Neural cell (in vitro differentiated cells): ENCODE results near the gene KCNJ16. TPM values are rescaled to one million over a fixed set of nuclear protein-coding genes. Genes with fewer than 3 reads are reported as not detected.

Source experiments
- H2AFZ ChIP-seq: fragments of 200-600, 300-800 bp; sonication (generic), shearing (Covaris generic); 2 replicates; pipeline ENCODE4 v1.6.0; 2014; ENCODE audit warnings: low read depth, mild to moderate bottlenecking, antibody characterized with exemption, low read length, moderate library complexity
- H3F3A ChIP-seq: fragments of 200-600 bp; shearing (Covaris generic); 2 replicates; pipeline ENCODE4 v1.6.1; 2016; ENCODE audit warnings: mild to moderate bottlenecking, moderate library complexity, mixed read lengths, antibody characterized with exemption, low read length; ENCODE audit not compliant: insufficient read depth, poor library complexity, severe bottlenecking
- H3K27ac ChIP-seq: fragments of 200-600, 300-800 bp; sonication (generic), shearing (Covaris generic); 2 replicates; pipeline ENCODE4 v1.5.1; 2014; ENCODE audit warnings: mild to moderate bottlenecking, low read length, moderate library complexity
- H3K27me3 ChIP-seq: fragments of 300-800, 200-600 bp; sonication (generic), shearing (Covaris generic); 2 replicates; pipeline ENCODE4 v1.6.0; 2014; ENCODE audit warnings: mild to moderate bottlenecking, low read depth, low read length, moderate library complexity; ENCODE audit not compliant: insufficient read depth
- H3K36me3 ChIP-seq: fragments of 300-800, 200-600 bp; sonication (generic), shearing (Covaris generic); 2 replicates; pipeline ENCODE4 v1.5.1; 2014; ENCODE audit warnings: mild to moderate bottlenecking, antibody characterized with exemption, low read length, moderate library complexity; ENCODE audit not compliant: insufficient read depth
- H3K4me2 ChIP-seq: fragments of 300-800, 200-600 bp; sonication (generic), shearing (Covaris generic); 2 replicates; pipeline ENCODE4 v1.6.0; 2014; ENCODE audit warnings: mild to moderate bottlenecking, low read length
- H3K4me3 ChIP-seq: fragments of 300-800, 200-600 bp; sonication (generic), shearing (Covaris generic); 2 replicates; pipeline ENCODE4 v1.5.1; 2014; ENCODE audit warnings: mild to moderate bottlenecking, low read length, moderate library complexity
- H3K79me2 ChIP-seq: fragments of 200-600 bp; shearing (Covaris generic); replicated peaks from 2 replicates; pipeline ENCODE4 v1.6.0; 2014; ENCODE audit warnings: mild to moderate bottlenecking, low read length, moderate library complexity; ENCODE audit not compliant: insufficient read depth
- H3K9ac ChIP-seq: fragments of 300-800, 200-600 bp; sonication (generic), shearing (Covaris generic); 2 replicates; pipeline ENCODE4 v1.6.1; 2016; ENCODE audit warnings: mild to moderate bottlenecking, low read length, mixed read lengths
- H3K9me2 ChIP-seq: fragments of 200-600 bp; shearing (Covaris generic); 2 replicates; pipeline ENCODE4 v1.6.1; 2016; ENCODE audit warnings: mild to moderate bottlenecking, low read length, mixed read lengths; ENCODE audit not compliant: insufficient read depth
- H3K9me3 ChIP-seq: fragments of 200-600, 300-800 bp; sonication (generic), shearing (Covaris generic); 2 replicates; pipeline ENCODE4 v1.6.1; 2016; ENCODE audit warnings: mild to moderate bottlenecking, mixed run types, low read length, moderate library complexity, mixed read lengths
- H4K20me1 ChIP-seq: fragments of 200-600 bp; shearing (Covaris generic); 2 replicates; pipeline ENCODE4 v1.6.1; 2016; ENCODE audit warnings: mild to moderate bottlenecking, mixed run types; ENCODE audit not compliant: insufficient read depth
- EP300 ChIP-seq: fragments of 450-650 bp; conservative IDR thresholded peaks from 2 replicates; pipeline ENCODE4 v1.6.1; 2014; ENCODE audit warnings: antibody characterized with exemption, mild to moderate bottlenecking, moderate library complexity; ENCODE audit not compliant: poor library complexity, severe bottlenecking
- EZH2 ChIP-seq: fragments of 200-600, 300-800 bp; shearing (Covaris generic), sonication (generic); IDR thresholded peaks from 2 replicates; pipeline ENCODE4 v1.6.1; 2014; ENCODE audit warnings: antibody characterized with exemption, low read length, borderline replicate concordance, mild to moderate bottlenecking; ENCODE audit not compliant: insufficient read depth, poor library complexity, severe bottlenecking
- MXI1 ChIP-seq: fragments of 450-650 bp; conservative IDR thresholded peaks from 2 replicates; pipeline ENCODE4 v1.6.1; 2014; ENCODE audit warnings: antibody characterized with exemption, mild to moderate bottlenecking; ENCODE audit not compliant: poor library complexity, severe bottlenecking
- POLR2AphosphoS5 ChIP-seq: IDR thresholded peaks from 2 replicates; pipeline ENCODE4 v1.6.1; 2012
- RAD21 ChIP-seq: fragments of 450-650 bp; conservative IDR thresholded peaks from 2 replicates; pipeline ENCODE4 v1.6.1; 2014; ENCODE audit warnings: antibody characterized with exemption, mild to moderate bottlenecking, moderate library complexity
- SMC3 ChIP-seq: fragments of 450-650 bp; conservative IDR thresholded peaks from 2 replicates; pipeline ENCODE4 v1.6.1; 2014; ENCODE audit warnings: antibody characterized with exemption, mild to moderate bottlenecking, moderate library complexity; ENCODE audit not compliant: poor library complexity
- TAF1 ChIP-seq: IDR thresholded peaks from 2 replicates; pipeline ENCODE4 v1.6.1; 2012; ENCODE audit warnings: low read depth
- polyA plus RNA-seq: library from polyadenylated mRNA; depleted of rRNA; stranded (reverse); fragments of >200 nt; gene quantifications from 2 replicates; pipeline ENCODE4 v1.2.3, GENCODE V29; 2014
- TF ChIP-seq, protein P1 (sequence below): fragments of 450-650 bp; IDR thresholded peaks from 2 replicates; pipeline ENCODE4 v1.5.1; 2014; ENCODE audit warnings: antibody characterized with exemption, mild to moderate bottlenecking, moderate library complexity; ENCODE audit not compliant: poor library complexity, severe bottlenecking
- TF ChIP-seq, protein P2 (sequence below): IDR thresholded peaks from 2 replicates; pipeline ENCODE4 v1.6.1; 2012; ENCODE audit warnings: borderline replicate concordance

The KCNJ16 gene
- polyA plus RNA-seq, 1 donor from 2014 or later = 1.7 TPM

DNA sequence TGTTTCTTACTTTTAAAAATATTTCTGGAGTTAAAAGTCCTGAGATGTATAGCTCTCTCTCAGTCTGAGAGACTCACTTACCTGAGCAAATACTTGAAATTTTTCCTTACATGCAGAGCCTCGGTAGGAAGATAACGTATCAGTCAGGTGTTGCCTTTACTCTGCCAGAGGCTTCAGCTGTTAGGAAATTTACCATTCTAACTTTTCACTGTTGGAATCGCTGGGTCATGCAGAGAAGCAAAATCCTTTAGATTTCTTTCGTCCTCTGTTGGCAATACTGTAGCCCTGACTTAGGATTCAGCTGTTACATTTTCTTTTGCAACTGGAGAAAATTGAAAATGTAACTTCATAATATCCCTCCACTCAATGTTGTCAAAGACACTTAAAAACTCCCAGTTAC, 20.0 kb upstream of the KCNJ16 start:
- H3K9ac ChIP-seq = no peak overlapping the region
- no peaks in the 10 kb centered on the region for H3K36me3 ChIP-seq
- no peak overlapping the region for H3K4me3 ChIP-seq
- H3K79me2 ChIP-seq = no peaks in the 10 kb centered on the region
- no peak overlapping the region for H3K4me2 ChIP-seq
- no peaks in the 10 kb centered on the region for H3K27me3 ChIP-seq
- TF ChIP-seq, protein P1, sequence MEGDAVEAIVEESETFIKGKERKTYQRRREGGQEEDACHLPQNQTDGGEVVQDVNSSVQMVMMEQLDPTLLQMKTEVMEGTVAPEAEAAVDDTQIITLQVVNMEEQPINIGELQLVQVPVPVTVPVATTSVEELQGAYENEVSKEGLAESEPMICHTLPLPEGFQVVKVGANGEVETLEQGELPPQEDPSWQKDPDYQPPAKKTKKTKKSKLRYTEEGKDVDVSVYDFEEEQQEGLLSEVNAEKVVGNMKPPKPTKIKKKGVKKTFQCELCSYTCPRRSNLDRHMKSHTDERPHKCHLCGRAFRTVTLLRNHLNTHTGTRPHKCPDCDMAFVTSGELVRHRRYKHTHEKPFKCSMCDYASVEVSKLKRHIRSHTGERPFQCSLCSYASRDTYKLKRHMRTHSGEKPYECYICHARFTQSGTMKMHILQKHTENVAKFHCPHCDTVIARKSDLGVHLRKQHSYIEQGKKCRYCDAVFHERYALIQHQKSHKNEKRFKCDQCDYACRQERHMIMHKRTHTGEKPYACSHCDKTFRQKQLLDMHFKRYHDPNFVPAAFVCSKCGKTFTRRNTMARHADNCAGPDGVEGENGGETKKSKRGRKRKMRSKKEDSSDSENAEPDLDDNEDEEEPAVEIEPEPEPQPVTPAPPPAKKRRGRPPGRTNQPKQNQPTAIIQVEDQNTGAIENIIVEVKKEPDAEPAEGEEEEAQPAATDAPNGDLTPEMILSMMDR = no peak
- TF ChIP-seq SMC3 = no peak
- TF ChIP-seq, protein P2, sequence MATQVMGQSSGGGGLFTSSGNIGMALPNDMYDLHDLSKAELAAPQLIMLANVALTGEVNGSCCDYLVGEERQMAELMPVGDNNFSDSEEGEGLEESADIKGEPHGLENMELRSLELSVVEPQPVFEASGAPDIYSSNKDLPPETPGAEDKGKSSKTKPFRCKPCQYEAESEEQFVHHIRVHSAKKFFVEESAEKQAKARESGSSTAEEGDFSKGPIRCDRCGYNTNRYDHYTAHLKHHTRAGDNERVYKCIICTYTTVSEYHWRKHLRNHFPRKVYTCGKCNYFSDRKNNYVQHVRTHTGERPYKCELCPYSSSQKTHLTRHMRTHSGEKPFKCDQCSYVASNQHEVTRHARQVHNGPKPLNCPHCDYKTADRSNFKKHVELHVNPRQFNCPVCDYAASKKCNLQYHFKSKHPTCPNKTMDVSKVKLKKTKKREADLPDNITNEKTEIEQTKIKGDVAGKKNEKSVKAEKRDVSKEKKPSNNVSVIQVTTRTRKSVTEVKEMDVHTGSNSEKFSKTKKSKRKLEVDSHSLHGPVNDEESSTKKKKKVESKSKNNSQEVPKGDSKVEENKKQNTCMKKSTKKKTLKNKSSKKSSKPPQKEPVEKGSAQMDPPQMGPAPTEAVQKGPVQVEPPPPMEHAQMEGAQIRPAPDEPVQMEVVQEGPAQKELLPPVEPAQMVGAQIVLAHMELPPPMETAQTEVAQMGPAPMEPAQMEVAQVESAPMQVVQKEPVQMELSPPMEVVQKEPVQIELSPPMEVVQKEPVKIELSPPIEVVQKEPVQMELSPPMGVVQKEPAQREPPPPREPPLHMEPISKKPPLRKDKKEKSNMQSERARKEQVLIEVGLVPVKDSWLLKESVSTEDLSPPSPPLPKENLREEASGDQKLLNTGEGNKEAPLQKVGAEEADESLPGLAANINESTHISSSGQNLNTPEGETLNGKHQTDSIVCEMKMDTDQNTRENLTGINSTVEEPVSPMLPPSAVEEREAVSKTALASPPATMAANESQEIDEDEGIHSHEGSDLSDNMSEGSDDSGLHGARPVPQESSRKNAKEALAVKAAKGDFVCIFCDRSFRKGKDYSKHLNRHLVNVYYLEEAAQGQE = no peak
- TF ChIP-seq POLR2AphosphoS5 = no peak
- TF ChIP-seq MXI1 = no peak
- no peak for TF ChIP-seq EZH2
- TF ChIP-seq EP300 = no peak
- TF ChIP-seq RAD21 = no peak
- no peak for TF ChIP-seq TAF1
- H3F3A ChIP-seq = no peaks in the 10 kb centered on the region
- H4K20me1 ChIP-seq = no peaks in the 10 kb centered on the region
- H3K9me2 ChIP-seq = no peaks in the 10 kb centered on the region
- H2AFZ ChIP-seq = no peak overlapping the region
- no peak overlapping the region for H3K27ac ChIP-seq
- no peaks in the 10 kb centered on the region for H3K9me3 ChIP-seq

DNA sequence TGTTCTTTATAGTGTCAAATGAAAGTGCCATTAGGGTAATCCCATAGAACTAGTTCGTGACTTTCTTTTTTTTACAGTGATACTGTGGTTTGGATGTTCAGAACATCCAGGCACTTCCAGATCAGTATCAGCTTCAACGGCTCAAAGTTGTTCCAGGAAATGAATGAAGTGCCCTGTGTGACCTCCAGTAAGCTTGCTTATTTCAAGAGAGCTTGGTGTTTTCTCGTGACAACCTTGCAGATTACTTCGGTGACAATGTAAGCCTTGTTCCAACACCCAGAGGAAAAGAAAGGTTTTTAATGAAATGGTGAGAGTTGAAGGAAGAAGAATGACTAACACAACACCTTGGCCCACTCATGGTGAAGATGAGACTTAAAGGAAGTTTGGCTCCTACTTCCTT, 16.0 kb upstream of the KCNJ16 start:
- no peak overlapping the region for H3K9ac ChIP-seq
- no peak overlapping the region for H2AFZ ChIP-seq
- no peaks in the 10 kb centered on the region for H3K36me3 ChIP-seq
- H3K4me3 ChIP-seq = no peak overlapping the region
- H3K27ac ChIP-seq = no peak overlapping the region
- H3K4me2 ChIP-seq = no peak overlapping the region
- H3K9me3 ChIP-seq = no peaks in the 10 kb centered on the region
- no peaks in the 10 kb centered on the region for H3K79me2 ChIP-seq
- no peaks in the 10 kb centered on the region for H3K9me2 ChIP-seq
- H3K27me3 ChIP-seq = no peaks in the 10 kb centered on the region
- no peaks in the 10 kb centered on the region for H4K20me1 ChIP-seq
- H3F3A ChIP-seq = no peaks in the 10 kb centered on the region
- TF ChIP-seq, protein P1 = no peak
- TF ChIP-seq RAD21 (no peak), POLR2AphosphoS5 (no peak), TAF1 (no peak), EP300 (no peak), SMC3 (no peak), MXI1 (no peak), EZH2 (no peak)
- TF ChIP-seq, protein P2 = no peak
